HepG2 (cell line): ENCODE results near the gene FGF18. TPM values are rescaled to one million over a fixed set of nuclear protein-coding genes. Genes with fewer than 3 reads are reported as not detected.

Experiments
- FOXC1 ChIP-seq: sonication (generic); formaldehyde crosslinking; IDR thresholded peaks from 2 replicates; pipeline ENCODE4 v1.8.0; 2022; ENCODE audit warnings: mild to moderate bottlenecking, missing genetic modification reagents, borderline replicate concordance
- HNRNPLL ChIP-seq: fragments of 200-400 bp; formaldehyde crosslinking; IDR thresholded peaks from 2 replicates; pipeline ENCODE4 v1.6.1; 2017; ENCODE audit warnings: mild to moderate bottlenecking, low read depth, low read length; ENCODE audit not compliant: poor library complexity, severe bottlenecking
- KDM2A ChIP-seq: sonication (generic); formaldehyde crosslinking; IDR thresholded peaks from 2 replicates; pipeline ENCODE4 v1.4.0; 2020; ENCODE audit warnings: low read depth, missing genetic modification reagents, borderline replicate concordance
- LCORL ChIP-seq, 2 experiments: fragments of 450-650 bp in 1 of 2; sonication (generic) in 1 of 2; formaldehyde crosslinking in 1 of 2; IDR thresholded peaks; 2 replicates each; pipeline versions ENCODE4 v1.5.0 to v1.6.1; 2017 to 2020; ENCODE audit warnings: antibody characterized with exemption in 1 of 2, missing genetic modification reagents in 1 of 2
- RXRA ChIP-seq: sonication (generic); formaldehyde crosslinking; IDR thresholded peaks from 2 replicates; pipeline ENCODE4 v1.5.1; 2020; ENCODE audit warnings: missing genetic modification reagents
- STAG1 ChIP-seq: sonication (generic); formaldehyde crosslinking; IDR thresholded peaks from 2 replicates; pipeline ENCODE4 v1.4.0; 2020; ENCODE audit warnings: missing genetic modification reagents
- TRIM24 ChIP-seq: sonication (generic); formaldehyde crosslinking; IDR thresholded peaks from 2 replicates; pipeline ENCODE4 v1.8.0; 2022; ENCODE audit warnings: mild to moderate bottlenecking, missing genetic modification reagents
- ZNF333 ChIP-seq: sonication (generic); formaldehyde crosslinking; IDR thresholded peaks from 2 replicates; pipeline ENCODE4 v1.4.0; 2020; ENCODE audit warnings: mild to moderate bottlenecking, missing genetic modification reagents, borderline replicate concordance
- ZNF354B ChIP-seq: sonication (generic); formaldehyde crosslinking; IDR thresholded peaks from 2 replicates; pipeline ENCODE4 v1.8.0; 2022; ENCODE audit warnings: mild to moderate bottlenecking, missing genetic modification reagents
- ZNF549 ChIP-seq: sonication (generic); formaldehyde crosslinking; IDR thresholded peaks from 2 replicates; pipeline ENCODE4 v1.5.0; 2020; ENCODE audit warnings: missing genetic modification reagents
- ZNF777 ChIP-seq: sonication (generic); formaldehyde crosslinking; IDR thresholded peaks from 2 replicates; pipeline ENCODE4 v1.4.0; 2020; ENCODE audit warnings: missing genetic modification reagents
- polyA plus RNA-seq, 8 experiments: library from polyadenylated mRNA; depleted of rRNA in 3 of 8; stranded (reverse) in 7 of 8; unstranded in 1 of 8; fragments of >200 nt; fragmentation: Illumina TruSeq in 4 of 8; extraction: Trizol in 4 of 8; gene quantifications; 2 replicates each; pipeline versions ENCODE4 v1.2.1 to v1.2.3, GENCODE V29; 2011 to 2016; ENCODE audit warnings: low read depth in 4 of 8, missing spikeins in 1 of 8, mixed read lengths in 1 of 8; ENCODE audit not compliant: insufficient read depth in 1 of 8
- total RNA-seq, 5 experiments: library from RNA; depleted of rRNA; stranded (reverse); fragments of >200 nt; fragmentation: Illumina TruSeq; extraction: Trizol; gene quantifications; 2 replicates each; pipeline ENCODE4 v1.2.3, GENCODE V29; 2016; ENCODE audit warnings: low read depth in 1 of 5
- TF ChIP-seq, protein P1 (sequence below): sonication (generic); formaldehyde crosslinking; IDR thresholded peaks from 2 replicates; pipeline ENCODE4 v1.5.1; 2020; ENCODE audit warnings: mild to moderate bottlenecking, missing genetic modification reagents, moderate library complexity
- TF ChIP-seq, protein P2 (sequence below): sonication (generic); formaldehyde crosslinking; IDR thresholded peaks from 2 replicates; pipeline ENCODE4 v1.4.0; 2020; ENCODE audit warnings: missing genetic modification reagents
- TF ChIP-seq, protein P3 (sequence below): sonication (generic); formaldehyde crosslinking; IDR thresholded peaks from 2 replicates; pipeline ENCODE4 v1.5.0; 2020; ENCODE audit warnings: mild to moderate bottlenecking, missing genetic modification reagents, borderline replicate concordance

The FGF18 gene
- total and polyA plus RNA-seq, 2 of the 13 experiments (the other 11 are each of a cell fraction or from before 2014, with no cell fraction given), result not detected

- TF ChIP-seq STAG1 (CRISPR knock-in tag), result no peak
- TF ChIP-seq RXRA (CRISPR knock-in tag), result peak; percentile 40; the same call in 1 of the 2 replicates
- TF ChIP-seq TRIM24 (CRISPR knock-in tag), result no peak
- TF ChIP-seq ZNF333 (CRISPR knock-in tag), result peak; percentile 2; the same call in 1 of the 2 replicates
- no peak for TF ChIP-seq ZNF549
- TF ChIP-seq, protein P1, sequence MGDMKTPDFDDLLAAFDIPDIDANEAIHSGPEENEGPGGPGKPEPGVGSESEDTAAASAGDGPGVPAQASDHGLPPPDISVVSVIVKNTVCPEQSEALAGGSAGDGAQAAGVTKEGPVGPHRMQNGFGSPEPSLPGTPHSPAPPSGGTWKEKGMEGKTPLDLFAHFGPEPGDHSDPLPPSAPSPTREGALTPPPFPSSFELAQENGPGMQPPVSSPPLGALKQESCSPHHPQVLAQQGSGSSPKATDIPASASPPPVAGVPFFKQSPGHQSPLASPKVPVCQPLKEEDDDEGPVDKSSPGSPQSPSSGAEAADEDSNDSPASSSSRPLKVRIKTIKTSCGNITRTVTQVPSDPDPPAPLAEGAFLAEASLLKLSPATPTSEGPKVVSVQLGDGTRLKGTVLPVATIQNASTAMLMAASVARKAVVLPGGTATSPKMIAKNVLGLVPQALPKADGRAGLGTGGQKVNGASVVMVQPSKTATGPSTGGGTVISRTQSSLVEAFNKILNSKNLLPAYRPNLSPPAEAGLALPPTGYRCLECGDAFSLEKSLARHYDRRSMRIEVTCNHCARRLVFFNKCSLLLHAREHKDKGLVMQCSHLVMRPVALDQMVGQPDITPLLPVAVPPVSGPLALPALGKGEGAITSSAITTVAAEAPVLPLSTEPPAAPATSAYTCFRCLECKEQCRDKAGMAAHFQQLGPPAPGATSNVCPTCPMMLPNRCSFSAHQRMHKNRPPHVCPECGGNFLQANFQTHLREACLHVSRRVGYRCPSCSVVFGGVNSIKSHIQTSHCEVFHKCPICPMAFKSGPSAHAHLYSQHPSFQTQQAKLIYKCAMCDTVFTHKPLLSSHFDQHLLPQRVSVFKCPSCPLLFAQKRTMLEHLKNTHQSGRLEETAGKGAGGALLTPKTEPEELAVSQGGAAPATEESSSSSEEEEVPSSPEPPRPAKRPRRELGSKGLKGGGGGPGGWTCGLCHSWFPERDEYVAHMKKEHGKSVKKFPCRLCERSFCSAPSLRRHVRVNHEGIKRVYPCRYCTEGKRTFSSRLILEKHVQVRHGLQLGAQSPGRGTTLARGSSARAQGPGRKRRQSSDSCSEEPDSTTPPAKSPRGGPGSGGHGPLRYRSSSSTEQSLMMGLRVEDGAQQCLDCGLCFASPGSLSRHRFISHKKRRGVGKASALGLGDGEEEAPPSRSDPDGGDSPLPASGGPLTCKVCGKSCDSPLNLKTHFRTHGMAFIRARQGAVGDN, result peak; percentile 27; the same call in 1 of the 2 replicates
- TF ChIP-seq, protein P2, sequence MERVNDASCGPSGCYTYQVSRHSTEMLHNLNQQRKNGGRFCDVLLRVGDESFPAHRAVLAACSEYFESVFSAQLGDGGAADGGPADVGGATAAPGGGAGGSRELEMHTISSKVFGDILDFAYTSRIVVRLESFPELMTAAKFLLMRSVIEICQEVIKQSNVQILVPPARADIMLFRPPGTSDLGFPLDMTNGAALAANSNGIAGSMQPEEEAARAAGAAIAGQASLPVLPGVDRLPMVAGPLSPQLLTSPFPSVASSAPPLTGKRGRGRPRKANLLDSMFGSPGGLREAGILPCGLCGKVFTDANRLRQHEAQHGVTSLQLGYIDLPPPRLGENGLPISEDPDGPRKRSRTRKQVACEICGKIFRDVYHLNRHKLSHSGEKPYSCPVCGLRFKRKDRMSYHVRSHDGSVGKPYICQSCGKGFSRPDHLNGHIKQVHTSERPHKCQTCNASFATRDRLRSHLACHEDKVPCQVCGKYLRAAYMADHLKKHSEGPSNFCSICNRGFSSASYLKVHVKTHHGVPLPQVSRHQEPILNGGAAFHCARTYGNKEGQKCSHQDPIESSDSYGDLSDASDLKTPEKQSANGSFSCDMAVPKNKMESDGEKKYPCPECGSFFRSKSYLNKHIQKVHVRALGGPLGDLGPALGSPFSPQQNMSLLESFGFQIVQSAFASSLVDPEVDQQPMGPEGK (CRISPR knock-in tag), result peak; percentile 44; the same call in 1 of the 2 replicates
- TF ChIP-seq, protein P3, sequence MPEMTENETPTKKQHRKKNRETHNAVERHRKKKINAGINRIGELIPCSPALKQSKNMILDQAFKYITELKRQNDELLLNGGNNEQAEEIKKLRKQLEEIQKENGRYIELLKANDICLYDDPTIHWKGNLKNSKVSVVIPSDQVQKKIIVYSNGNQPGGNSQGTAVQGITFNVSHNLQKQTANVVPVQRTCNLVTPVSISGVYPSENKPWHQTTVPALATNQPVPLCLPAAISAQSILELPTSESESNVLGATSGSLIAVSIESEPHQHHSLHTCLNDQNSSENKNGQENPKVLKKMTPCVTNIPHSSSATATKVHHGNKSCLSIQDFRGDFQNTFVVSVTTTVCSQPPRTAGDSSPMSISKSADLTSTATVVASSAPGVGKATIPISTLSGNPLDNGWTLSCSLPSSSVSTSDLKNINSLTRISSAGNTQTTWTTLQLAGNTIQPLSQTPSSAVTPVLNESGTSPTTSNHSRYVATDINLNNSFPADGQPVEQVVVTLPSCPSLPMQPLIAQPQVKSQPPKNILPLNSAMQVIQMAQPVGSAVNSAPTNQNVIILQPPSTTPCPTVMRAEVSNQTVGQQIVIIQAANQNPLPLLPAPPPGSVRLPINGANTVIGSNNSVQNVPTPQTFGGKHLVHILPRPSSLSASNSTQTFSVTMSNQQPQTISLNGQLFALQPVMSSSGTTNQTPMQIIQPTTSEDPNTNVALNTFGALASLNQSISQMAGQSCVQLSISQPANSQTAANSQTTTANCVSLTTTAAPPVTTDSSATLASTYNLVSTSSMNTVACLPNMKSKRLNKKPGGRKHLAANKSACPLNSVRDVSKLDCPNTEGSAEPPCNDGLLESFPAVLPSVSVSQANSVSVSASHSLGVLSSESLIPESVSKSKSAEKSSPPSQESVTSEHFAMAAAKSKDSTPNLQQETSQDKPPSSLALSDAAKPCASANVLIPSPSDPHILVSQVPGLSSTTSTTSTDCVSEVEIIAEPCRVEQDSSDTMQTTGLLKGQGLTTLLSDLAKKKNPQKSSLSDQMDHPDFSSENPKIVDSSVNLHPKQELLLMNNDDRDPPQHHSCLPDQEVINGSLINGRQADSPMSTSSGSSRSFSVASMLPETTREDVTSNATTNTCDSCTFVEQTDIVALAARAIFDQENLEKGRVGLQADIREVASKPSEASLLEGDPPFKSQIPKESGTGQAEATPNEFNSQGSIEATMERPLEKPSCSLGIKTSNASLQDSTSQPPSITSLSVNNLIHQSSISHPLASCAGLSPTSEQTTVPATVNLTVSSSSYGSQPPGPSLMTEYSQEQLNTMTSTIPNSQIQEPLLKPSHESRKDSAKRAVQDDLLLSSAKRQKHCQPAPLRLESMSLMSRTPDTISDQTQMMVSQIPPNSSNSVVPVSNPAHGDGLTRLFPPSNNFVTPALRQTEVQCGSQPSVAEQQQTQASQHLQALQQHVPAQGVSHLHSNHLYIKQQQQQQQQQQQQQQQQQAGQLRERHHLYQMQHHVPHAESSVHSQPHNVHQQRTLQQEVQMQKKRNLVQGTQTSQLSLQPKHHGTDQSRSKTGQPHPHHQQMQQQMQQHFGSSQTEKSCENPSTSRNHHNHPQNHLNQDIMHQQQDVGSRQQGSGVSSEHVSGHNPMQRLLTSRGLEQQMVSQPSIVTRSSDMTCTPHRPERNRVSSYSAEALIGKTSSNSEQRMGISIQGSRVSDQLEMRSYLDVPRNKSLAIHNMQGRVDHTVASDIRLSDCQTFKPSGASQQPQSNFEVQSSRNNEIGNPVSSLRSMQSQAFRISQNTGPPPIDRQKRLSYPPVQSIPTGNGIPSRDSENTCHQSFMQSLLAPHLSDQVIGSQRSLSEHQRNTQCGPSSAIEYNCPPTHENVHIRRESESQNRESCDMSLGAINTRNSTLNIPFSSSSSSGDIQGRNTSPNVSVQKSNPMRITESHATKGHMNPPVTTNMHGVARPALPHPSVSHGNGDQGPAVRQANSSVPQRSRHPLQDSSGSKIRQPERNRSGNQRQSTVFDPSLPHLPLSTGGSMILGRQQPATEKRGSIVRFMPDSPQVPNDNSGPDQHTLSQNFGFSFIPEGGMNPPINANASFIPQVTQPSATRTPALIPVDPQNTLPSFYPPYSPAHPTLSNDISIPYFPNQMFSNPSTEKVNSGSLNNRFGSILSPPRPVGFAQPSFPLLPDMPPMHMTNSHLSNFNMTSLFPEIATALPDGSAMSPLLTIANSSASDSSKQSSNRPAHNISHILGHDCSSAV, result 0 out of 2 replicates have a peak, but pooled peaks have one; percentile 66
- 0 out of 2 replicates have a peak, but pooled peaks have one; percentile 18 for TF ChIP-seq ZNF354B (CRISPR knock-in tag)
- TF ChIP-seq LCORL (IDR thresholded peaks at IDR 0.05), result no peak
- peak; percentile 45; the same call in 1 of the 2 replicates for TF ChIP-seq LCORL (CRISPR knock-in tag; IDR thresholded peaks at IDR 0.05)
- 0 out of 2 replicates have a peak, but pooled peaks have one; percentile 63 for TF ChIP-seq FOXC1 (CRISPR knock-in tag)
- peak; percentile 50 for TF ChIP-seq HNRNPLL
- peak; percentile 70 for TF ChIP-seq ZNF777
- peak; percentile 60 for TF ChIP-seq KDM2A (CRISPR knock-in tag)
Observed at GRCh38 chr5:171418982-171419687, at the start of gene FGF18 (continued).
